SU-DHL-6 (cell line): Measurements from ENCODE around the gene WDR38.

Source experiments
- EZH2phosphoT487 ChIP-seq: fragments of 200-600 bp; sonication (generic), shearing (Covaris generic); conservative IDR thresholded peaks from 2 replicates; pipeline ENCODE4 v1.6.1; 2018; ENCODE audit warnings: mild to moderate bottlenecking, antibody characterized with exemption, low read length, moderate library complexity, mixed read lengths
- TF ChIP-seq, protein P1 (sequence below): fragments of 200-600 bp; sonication (generic); IDR thresholded peaks from one replicate; pipeline ENCODE4 v1.5.1; 2017; ENCODE audit warnings: antibody characterized with exemption, mild to moderate bottlenecking, low read length, moderate library complexity; ENCODE audit not compliant: insufficient read depth, poor library complexity, severe bottlenecking

DNA sequence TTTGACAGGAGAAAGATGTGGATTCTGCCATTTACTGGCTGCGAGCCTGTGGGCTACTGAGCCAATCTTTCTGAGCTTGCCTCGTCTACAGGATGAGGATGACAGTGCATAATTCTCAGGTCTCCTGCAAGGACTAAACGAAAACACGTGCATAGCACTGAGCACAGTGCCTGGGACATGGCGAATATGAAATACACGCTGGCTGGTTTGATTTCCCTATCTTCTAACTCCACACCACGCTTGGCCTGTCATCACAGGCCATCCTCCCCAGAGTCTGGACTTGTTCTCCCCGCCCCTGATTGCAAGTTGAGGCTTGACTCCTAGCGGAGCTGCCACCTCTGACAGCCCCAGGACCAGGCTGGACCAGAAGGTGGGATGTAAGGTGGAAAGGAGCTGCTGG, 46.6 kb downstream of the WDR38 start:
- TF ChIP-seq, protein P1, sequence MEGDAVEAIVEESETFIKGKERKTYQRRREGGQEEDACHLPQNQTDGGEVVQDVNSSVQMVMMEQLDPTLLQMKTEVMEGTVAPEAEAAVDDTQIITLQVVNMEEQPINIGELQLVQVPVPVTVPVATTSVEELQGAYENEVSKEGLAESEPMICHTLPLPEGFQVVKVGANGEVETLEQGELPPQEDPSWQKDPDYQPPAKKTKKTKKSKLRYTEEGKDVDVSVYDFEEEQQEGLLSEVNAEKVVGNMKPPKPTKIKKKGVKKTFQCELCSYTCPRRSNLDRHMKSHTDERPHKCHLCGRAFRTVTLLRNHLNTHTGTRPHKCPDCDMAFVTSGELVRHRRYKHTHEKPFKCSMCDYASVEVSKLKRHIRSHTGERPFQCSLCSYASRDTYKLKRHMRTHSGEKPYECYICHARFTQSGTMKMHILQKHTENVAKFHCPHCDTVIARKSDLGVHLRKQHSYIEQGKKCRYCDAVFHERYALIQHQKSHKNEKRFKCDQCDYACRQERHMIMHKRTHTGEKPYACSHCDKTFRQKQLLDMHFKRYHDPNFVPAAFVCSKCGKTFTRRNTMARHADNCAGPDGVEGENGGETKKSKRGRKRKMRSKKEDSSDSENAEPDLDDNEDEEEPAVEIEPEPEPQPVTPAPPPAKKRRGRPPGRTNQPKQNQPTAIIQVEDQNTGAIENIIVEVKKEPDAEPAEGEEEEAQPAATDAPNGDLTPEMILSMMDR: no peak
- TF ChIP-seq EZH2phosphoT487: no peak
